WTC11 (cell line): ENCODE data around the gene KIF5C.

Source experiments
- CBFB ChIP-seq: sonication (generic); formaldehyde crosslinking; IDR thresholded peaks from 2 replicates; pipeline ENCODE4 v1.8.1; 2022; ENCODE audit warnings: mild to moderate bottlenecking, low read depth, missing genetic modification reagents
- CTCF ChIP-seq: fragments of 200-600 bp; IDR thresholded peaks from 2 replicates; pipeline ENCODE4 v1.8.0; 2022; ENCODE audit warnings: antibody characterized with exemption
- PRDM15 ChIP-seq: sonication (generic); formaldehyde crosslinking; IDR thresholded peaks from 2 replicates; pipeline ENCODE4 v1.8.0; 2022; ENCODE audit warnings: missing genetic modification reagents
- TCF7 ChIP-seq: sonication (generic); formaldehyde crosslinking; IDR thresholded peaks from 2 replicates; pipeline ENCODE4 v1.8.0; 2022; ENCODE audit warnings: mild to moderate bottlenecking, low read depth, missing genetic modification reagents, moderate library complexity
- ZNF263 ChIP-seq: sonication (generic); formaldehyde crosslinking; IDR thresholded peaks from 2 replicates; pipeline ENCODE4 v1.8.1; 2022; ENCODE audit warnings: low read depth, mild to moderate bottlenecking, moderate library complexity, missing genetic modification reagents
- ZNF423 ChIP-seq: fragments of 250-450 bp; sonication (Bioruptor Pico); IDR thresholded peaks from 2 replicates; pipeline ENCODE4 v2.1.2; 2022; ENCODE audit warnings: mild to moderate bottlenecking, moderate library complexity
- ZNF425 ChIP-seq: fragments of 250-450 bp; sonication (Bioruptor Pico); conservative IDR thresholded peaks from 2 replicates; pipeline ENCODE4 v1.9.0; 2021; ENCODE audit warnings: mild to moderate bottlenecking

GRCh38 chr2:148970385-148970784 lies 95.4 kb downstream of the KIF5C start:
- TF ChIP-seq CBFB (no peak), ZNF423 (CRISPR knock-in tag) (no peak), ZNF263 (CRISPR knock-in tag) (no peak), CTCF (no peak), ZNF425 (CRISPR knock-in tag) (no peak), TCF7 (CRISPR knock-in tag) (no peak), PRDM15 (CRISPR knock-in tag) (no peak)
